ENCODE measurements around the gene EYA4.

DNA sequence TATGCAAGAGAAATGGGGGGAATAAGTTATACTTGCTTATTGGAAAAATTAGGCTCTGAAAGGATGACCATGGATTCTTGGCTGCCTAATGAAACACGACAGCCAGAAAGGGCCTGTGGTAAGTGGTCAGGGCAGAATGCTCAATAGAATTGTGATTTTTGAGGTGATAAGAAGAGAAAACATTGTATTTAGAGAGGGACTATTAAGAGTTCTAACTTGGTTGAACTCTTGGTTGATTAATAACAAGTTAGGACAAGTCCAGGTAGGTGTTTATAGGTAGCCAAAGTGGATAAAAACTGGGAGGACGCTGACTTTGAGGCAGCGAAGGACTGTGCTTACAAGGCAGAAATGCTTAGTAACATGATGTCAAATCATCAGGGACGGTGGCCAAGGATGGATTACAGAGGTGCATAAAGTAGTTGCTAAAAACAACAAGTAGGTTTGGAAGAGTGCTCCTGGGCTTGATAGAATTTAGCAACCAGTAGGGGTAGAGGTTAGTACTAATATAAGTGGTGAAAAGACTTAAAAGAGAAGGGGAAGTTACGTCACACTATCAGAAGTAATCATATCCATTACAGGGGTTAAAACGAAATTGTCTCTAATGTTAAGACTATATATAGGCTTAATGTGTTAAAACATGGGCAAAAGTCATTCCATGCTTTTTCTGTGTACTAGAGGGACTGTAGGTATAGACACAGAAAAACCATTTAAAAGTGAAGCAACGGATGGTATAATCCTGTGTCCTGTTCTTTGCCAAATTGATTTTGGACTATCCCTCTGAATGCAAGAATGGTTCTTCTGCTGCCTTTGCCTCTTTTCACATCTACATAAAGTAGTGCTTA, 98.6 kb downstream of the EYA4 start:
- no peak for TF ChIP-seq POLR2A (IDR thresholded peaks at IDR 0.05)
- TF ChIP-seq, protein P1, sequence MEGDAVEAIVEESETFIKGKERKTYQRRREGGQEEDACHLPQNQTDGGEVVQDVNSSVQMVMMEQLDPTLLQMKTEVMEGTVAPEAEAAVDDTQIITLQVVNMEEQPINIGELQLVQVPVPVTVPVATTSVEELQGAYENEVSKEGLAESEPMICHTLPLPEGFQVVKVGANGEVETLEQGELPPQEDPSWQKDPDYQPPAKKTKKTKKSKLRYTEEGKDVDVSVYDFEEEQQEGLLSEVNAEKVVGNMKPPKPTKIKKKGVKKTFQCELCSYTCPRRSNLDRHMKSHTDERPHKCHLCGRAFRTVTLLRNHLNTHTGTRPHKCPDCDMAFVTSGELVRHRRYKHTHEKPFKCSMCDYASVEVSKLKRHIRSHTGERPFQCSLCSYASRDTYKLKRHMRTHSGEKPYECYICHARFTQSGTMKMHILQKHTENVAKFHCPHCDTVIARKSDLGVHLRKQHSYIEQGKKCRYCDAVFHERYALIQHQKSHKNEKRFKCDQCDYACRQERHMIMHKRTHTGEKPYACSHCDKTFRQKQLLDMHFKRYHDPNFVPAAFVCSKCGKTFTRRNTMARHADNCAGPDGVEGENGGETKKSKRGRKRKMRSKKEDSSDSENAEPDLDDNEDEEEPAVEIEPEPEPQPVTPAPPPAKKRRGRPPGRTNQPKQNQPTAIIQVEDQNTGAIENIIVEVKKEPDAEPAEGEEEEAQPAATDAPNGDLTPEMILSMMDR (IDR thresholded peaks at IDR 0.05), result no peak

All from breast epithelium (tissue), 3 donors.